ENCODE data around the gene RAB14.

GRCh38 chr9:121221664-121222055, 20.0 kb upstream of the RAB14 start:
- TF ChIP-seq POLR2A (IDR thresholded peaks at IDR 0.05) = no peak
- TF ChIP-seq, protein P1, sequence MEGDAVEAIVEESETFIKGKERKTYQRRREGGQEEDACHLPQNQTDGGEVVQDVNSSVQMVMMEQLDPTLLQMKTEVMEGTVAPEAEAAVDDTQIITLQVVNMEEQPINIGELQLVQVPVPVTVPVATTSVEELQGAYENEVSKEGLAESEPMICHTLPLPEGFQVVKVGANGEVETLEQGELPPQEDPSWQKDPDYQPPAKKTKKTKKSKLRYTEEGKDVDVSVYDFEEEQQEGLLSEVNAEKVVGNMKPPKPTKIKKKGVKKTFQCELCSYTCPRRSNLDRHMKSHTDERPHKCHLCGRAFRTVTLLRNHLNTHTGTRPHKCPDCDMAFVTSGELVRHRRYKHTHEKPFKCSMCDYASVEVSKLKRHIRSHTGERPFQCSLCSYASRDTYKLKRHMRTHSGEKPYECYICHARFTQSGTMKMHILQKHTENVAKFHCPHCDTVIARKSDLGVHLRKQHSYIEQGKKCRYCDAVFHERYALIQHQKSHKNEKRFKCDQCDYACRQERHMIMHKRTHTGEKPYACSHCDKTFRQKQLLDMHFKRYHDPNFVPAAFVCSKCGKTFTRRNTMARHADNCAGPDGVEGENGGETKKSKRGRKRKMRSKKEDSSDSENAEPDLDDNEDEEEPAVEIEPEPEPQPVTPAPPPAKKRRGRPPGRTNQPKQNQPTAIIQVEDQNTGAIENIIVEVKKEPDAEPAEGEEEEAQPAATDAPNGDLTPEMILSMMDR (IDR thresholded peaks at IDR 0.05) = no peak

Data from body of pancreas (tissue), 4 donors.